GM21423 (cell line): ENCODE measurements around the gene SNX27.
"Not testable (repeated sequence)": the region's sequence is repeated elsewhere in the genome, so short reads cannot be mapped to it uniquely, and the experiment has no call there.

Experiments
- ATAC-seq: cut with Tn5 transposase; IDR thresholded peaks from one replicate; pipeline ENCODE4 v1.9.1; 2021; ENCODE audit warnings: mild to moderate bottlenecking, moderate library complexity; ENCODE audit not compliant: unreplicated experiment

Gene SNX27

GRCh38 chr1:151638074-151638775 is 26.4 kb downstream of the SNX27 start:
- ATAC-seq = no peak

GRCh38 chr1:151638812-151639211 is 27.0 kb downstream of the SNX27 start:
- no peak for ATAC-seq

GRCh38 chr1:151639466-151639865 is 27.6 kb downstream of the SNX27 start:
- ATAC-seq = no peak

GRCh38 chr1:151641229-151641628 is 29.4 kb downstream of the SNX27 start:
- ATAC-seq = no peak

- ATAC-seq = not testable (repeated sequence)
Observed at GRCh38 chr1:151643085-151643484, 31.2 kb downstream of the SNX27 start.

DNA sequence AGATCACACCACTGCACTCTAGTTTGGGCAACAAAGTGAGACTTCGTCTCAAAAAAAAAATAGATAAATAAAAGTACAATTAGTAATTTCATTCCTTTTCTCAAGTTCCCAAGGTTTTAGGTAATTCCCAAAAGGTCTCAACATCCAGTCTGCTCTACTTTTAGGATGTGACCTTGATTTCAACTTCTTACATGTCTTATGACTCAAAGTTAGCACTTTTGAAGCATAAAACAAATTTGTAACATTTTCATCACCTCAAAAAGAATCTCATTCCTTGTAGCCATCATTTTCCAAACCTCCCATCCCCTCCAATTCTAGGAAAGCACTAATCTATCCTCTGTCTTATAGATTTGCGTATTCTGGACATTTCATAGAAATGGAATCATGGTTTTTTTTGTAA is 32.2 kb downstream of the SNX27 start:
- ATAC-seq = no peak

DNA sequence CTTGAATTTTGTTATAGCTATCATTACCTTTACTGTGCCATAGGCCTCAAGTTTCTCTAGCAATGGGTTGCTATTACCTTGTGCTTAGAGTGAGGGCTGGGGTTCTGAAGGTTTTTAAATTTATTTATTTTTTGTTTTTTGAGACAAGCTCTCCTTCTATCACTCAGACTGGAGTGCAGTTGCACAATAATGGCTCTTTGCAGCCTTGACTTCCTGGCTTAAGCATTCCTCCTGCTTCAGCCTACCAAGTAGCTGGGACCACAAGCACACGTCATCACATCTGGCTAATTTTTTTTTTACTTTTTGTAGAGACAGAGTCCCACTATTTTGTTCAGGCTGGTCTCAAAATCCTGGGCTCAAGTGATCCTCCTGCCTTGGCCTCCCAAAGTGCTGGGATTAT is 41.5 kb downstream of the SNX27 start:
- no peak for ATAC-seq

- no peak for ATAC-seq
Observed at GRCh38 chr1:151655371-151655770, 43.5 kb downstream of the SNX27 start.

- ATAC-seq = no peak
Observed at GRCh38 chr1:151661751-151662150, 49.9 kb downstream of the SNX27 start.

DNA sequence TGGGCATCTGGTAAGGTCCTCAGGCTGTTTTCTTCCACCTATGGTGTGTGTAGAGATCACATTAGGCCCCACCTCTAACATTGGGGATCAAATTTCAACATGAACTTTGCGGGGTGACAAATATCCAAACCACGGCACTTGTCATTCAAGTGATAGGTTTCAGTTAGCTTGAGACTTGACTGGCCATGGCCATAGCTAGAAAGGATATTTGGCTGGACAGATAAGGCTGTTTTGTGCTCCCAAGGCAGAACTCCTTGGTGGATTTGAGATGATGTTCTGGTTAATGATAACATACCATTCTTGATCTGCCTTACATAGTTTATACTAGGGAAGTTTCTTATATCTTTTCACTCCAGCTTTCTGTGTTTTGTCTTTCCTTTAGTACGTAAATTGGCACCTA is 56.2 kb downstream of the SNX27 start:
- ATAC-seq = no peak

- not testable (repeated sequence) for ATAC-seq
Observed at GRCh38 chr1:151670036-151670675, 58.3 kb downstream of the SNX27 start.

GRCh38 chr1:151673407-151673806 is 61.6 kb downstream of the SNX27 start:
- no peak for ATAC-seq

GRCh38 chr1:151680391-151680790 is 68.5 kb downstream of the SNX27 start:
- ATAC-seq = no peak

- ATAC-seq = no peak
Observed at GRCh38 chr1:151680826-151681225, 69.0 kb downstream of the SNX27 start.

- no peak for ATAC-seq
Observed at GRCh38 chr1:151681923-151682322, 70.1 kb downstream of the SNX27 start.

GRCh38 chr1:151682901-151683300 is 71.1 kb downstream of the SNX27 start:
- ATAC-seq = not testable (repeated sequence)

DNA sequence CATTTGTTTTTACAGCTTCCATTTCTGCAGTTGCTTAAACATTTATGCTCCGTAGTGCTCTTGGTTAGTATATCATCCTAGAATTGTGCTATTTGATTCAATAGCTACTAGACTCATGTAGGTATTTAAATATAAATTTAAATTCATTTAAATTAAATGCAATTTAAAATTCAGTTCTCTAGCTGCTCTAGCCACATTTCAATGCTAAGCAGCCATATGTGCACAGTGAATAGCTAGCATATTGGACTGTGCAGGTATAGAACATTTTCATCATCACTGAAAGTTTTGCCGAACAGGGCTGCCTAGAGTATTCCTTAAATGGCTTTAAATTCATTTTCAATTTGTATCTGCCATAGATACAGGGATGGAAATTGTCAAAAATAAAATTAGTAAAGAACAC is 72.3 kb downstream of the SNX27 start:
- no peak for ATAC-seq

- ATAC-seq = no peak
Observed at GRCh38 chr1:151686561-151686960, 74.7 kb downstream of the SNX27 start.

DNA sequence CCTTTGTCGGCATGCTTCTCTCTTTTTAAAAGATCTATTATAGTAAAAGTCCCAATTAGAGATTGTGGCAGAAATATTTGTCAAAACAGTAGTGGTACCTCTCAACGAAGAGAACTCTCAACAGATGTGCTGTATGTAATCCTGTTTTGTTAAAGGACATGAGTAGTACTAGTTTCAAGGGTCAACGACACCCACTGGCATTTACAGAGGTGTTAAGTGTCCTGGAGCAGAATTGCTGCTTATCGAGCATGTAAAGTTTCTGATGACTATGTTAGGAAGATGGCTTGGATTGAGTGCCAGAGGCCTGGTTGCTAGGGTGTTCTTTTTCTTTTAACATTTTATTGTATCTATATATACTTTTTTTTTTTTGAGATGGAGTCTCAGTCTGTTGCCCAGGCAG is 77.6 kb downstream of the SNX27 start:
- no peak for ATAC-seq

DNA sequence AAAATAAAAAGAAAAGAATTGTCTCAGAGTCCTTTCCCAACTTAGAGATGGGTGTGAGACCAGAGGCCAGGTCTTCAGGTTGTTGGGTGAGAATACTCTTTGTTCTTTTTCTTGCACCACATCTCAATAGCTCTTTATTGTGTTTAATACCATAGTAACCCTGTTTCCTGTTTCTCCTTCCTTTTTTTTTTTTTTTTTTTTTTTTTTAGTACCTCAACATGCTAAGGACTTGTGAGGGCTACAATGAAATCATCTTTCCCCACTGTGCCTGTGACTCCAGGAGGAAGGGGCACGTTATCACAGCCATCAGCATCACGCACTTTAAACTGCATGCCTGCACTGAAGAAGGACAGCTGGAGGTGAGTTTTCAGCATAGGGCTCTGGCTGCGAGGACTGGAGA is 80.4 kb downstream of the SNX27 start:
- no peak for ATAC-seq

GRCh38 chr1:151693057-151693651 is 81.3 kb downstream of the SNX27 start:
- no peak for ATAC-seq

DNA sequence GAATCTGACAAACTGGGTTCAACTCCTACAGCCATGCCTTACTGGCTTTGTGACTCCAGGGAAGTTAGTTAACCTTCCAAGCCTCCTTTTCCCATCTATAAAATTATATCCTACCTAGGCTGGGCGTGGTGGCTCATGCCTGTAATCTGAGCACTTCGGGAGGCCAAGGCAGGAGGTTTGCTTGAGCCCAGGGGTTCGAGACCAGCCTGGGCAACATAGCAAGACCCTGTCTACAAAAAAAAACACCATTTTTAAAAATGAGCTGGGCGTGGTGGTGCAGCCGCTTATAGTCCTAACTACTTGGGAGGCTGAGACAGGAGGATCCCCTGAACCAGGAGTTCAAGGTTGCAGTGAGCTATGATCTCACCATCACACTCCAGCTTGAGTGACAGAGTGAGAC is 89.7 kb downstream of the SNX27 start:
- no peak for ATAC-seq
